Skeletal muscle satellite cell (primary cell): Measurements from ENCODE around the gene LMF1.

Experiments used
- H3K27me3 ChIP-seq: 2 replicates; pipeline ENCODE4 v1.7.0; 2013; ENCODE audit warnings: low read length; ENCODE audit not compliant: control insufficient read depth, insufficient read depth
- H3K36me3 ChIP-seq: 2 replicates; pipeline ENCODE4 v1.7.0; 2013; ENCODE audit warnings: mild to moderate bottlenecking, control low read depth, low read length; ENCODE audit not compliant: insufficient read depth
- H3K4me1 ChIP-seq: 2 replicates; pipeline ENCODE4 v1.7.0; 2013; ENCODE audit warnings: low read length; ENCODE audit not compliant: control insufficient read depth, insufficient read depth
- H3K4me2 ChIP-seq: 2 replicates; pipeline ENCODE4 v1.7.0; 2013; ENCODE audit warnings: mild to moderate bottlenecking, low read length
- H3K4me3 ChIP-seq: 2 replicates; pipeline ENCODE4 v1.7.0; 2013; ENCODE audit warnings: low read length
- H3K9ac ChIP-seq: 2 replicates; pipeline ENCODE4 v1.7.0; 2013; ENCODE audit warnings: mild to moderate bottlenecking, low read depth, low read length, moderate library complexity
- H3K9me3 ChIP-seq: replicated peaks from 2 replicates; pipeline ENCODE4 v1.7.0; 2013; ENCODE audit warnings: mild to moderate bottlenecking, control low read depth, low read length

The LMF1 gene

GRCh38 chr16:850668-851067 lies 120.1 kb downstream of the LMF1 start:
- peaks cover 25% of the 10 kb centered on the region for H3K9me3 ChIP-seq
- H3K27me3 ChIP-seq = no peaks in the 10 kb centered on the region
- no peak overlapping the region for H3K9ac ChIP-seq
- H3K4me2 ChIP-seq = no peak overlapping the region
- H3K4me3 ChIP-seq = no peak overlapping the region
- H3K4me1 ChIP-seq = no peaks in the 10 kb centered on the region
- H3K36me3 ChIP-seq = no peaks in the 10 kb centered on the region

GRCh38 chr16:848510-849253 lies 122.1 kb downstream of the LMF1 start:
- H3K9ac ChIP-seq = no peak overlapping the region
- H3K4me3 ChIP-seq = no peak overlapping the region
- peaks cover 25% of the 10 kb centered on the region for H3K9me3 ChIP-seq
- no peak overlapping the region for H3K4me2 ChIP-seq
- no peaks in the 10 kb centered on the region for H3K36me3 ChIP-seq
- no peaks in the 10 kb centered on the region for H3K27me3 ChIP-seq
- H3K4me1 ChIP-seq = no peaks in the 10 kb centered on the region

GRCh38 chr16:847681-848445 lies 122.9 kb downstream of the LMF1 start:
- no peaks in the 10 kb centered on the region for H3K36me3 ChIP-seq
- H3K9me3 ChIP-seq = peaks cover 25% of the 10 kb centered on the region
- no peaks in the 10 kb centered on the region for H3K4me1 ChIP-seq
- H3K9ac ChIP-seq = no peak overlapping the region
- H3K4me2 ChIP-seq = no peak overlapping the region
- H3K4me3 ChIP-seq = no peak overlapping the region
- no peaks in the 10 kb centered on the region for H3K27me3 ChIP-seq

- Histone ChIP-seq H3K36me3 (no peaks in the 10 kb centered on the region), H3K9me3 (peaks cover 25% of the 10 kb centered on the region), H3K9ac (no peak overlapping the region), H3K4me2 (no peak overlapping the region), H3K4me1 (no peaks in the 10 kb centered on the region), H3K4me3 (no peak overlapping the region), H3K27me3 (no peaks in the 10 kb centered on the region)
These were observed 123.6 kb downstream of the LMF1 start for GRCh38 chr16:847151-847550.

GRCh38 chr16:845351-845745 lies 125.4 kb downstream of the LMF1 start:
- H3K27me3 ChIP-seq = no peaks in the 10 kb centered on the region
- no peaks in the 10 kb centered on the region for H3K4me1 ChIP-seq
- H3K9ac ChIP-seq = no peak overlapping the region
- no peak overlapping the region for H3K4me3 ChIP-seq
- H3K36me3 ChIP-seq = no peaks in the 10 kb centered on the region
- H3K4me2 ChIP-seq = no peak overlapping the region
- H3K9me3 ChIP-seq = peaks cover 16% of the 10 kb centered on the region

- no peak overlapping the region for H3K4me3 ChIP-seq
- no peak overlapping the region for H3K4me2 ChIP-seq
- H3K9me3 ChIP-seq = peaks cover 10% of the 10 kb centered on the region
- no peaks in the 10 kb centered on the region for H3K27me3 ChIP-seq
- H3K4me1 ChIP-seq = no peaks in the 10 kb centered on the region
- H3K9ac ChIP-seq = no peak overlapping the region
- no peaks in the 10 kb centered on the region for H3K36me3 ChIP-seq
These were observed 126.0 kb downstream of the LMF1 start for GRCh38 chr16:844638-845350.

- no peaks in the 10 kb centered on the region for H3K27me3 ChIP-seq
- H3K9me3 ChIP-seq = peaks cover 5% of the 10 kb centered on the region
- H3K9ac ChIP-seq = no peak overlapping the region
These were observed 127.0 kb downstream of the LMF1 start for GRCh38 chr16:843771-844170.

GRCh38 chr16:842711-843560 lies 127.8 kb downstream of the LMF1 start:
- H3K9me3 ChIP-seq = peaks cover 5% of the 10 kb centered on the region
- no peaks in the 10 kb centered on the region for H3K4me1 ChIP-seq
- H3K4me2 ChIP-seq = no peak overlapping the region
- H3K36me3 ChIP-seq = no peaks in the 10 kb centered on the region
- no peaks in the 10 kb centered on the region for H3K27me3 ChIP-seq
- H3K9ac ChIP-seq = no peak overlapping the region
- no peak overlapping the region for H3K4me3 ChIP-seq

More at GRCh38 chr16:843771-844170, 127.0 kb downstream of the LMF1 start:
- Histone ChIP-seq H3K4me1 (no peaks in the 10 kb centered on the region), H3K4me3 (no peak overlapping the region), H3K36me3 (no peaks in the 10 kb centered on the region), H3K4me2 (no peak overlapping the region)

GRCh38 chr16:842061-842476 lies 128.7 kb downstream of the LMF1 start:
- H3K9ac ChIP-seq = no peak overlapping the region
- no peaks in the 10 kb centered on the region for H3K27me3 ChIP-seq
- H3K36me3 ChIP-seq = no peaks in the 10 kb centered on the region
- no peaks in the 10 kb centered on the region for H3K4me1 ChIP-seq
- no peaks in the 10 kb centered on the region for H3K9me3 ChIP-seq
- no peak overlapping the region for H3K4me2 ChIP-seq
- H3K4me3 ChIP-seq = no peak overlapping the region

GRCh38 chr16:841455-842060 lies 129.2 kb downstream of the LMF1 start:
- Histone ChIP-seq H3K27me3 (no peaks in the 10 kb centered on the region), H3K9me3 (peaks cover under 1% of the 10 kb centered on the region)

More at GRCh38 chr16:841455-842060, 129.2 kb downstream of the LMF1 start:
- H3K4me1 ChIP-seq = no peaks in the 10 kb centered on the region
- no peak overlapping the region for H3K4me3 ChIP-seq
- H3K36me3 ChIP-seq = no peaks in the 10 kb centered on the region
- H3K9ac ChIP-seq = no peak overlapping the region
- H3K4me2 ChIP-seq = no peak overlapping the region
